ENCODE data around the gene CAB39L. TPM values are rescaled to one million over a fixed set of nuclear protein-coding genes. Genes with fewer than 3 reads are reported as not detected.

CAB39L gene
- total and polyA plus RNA-seq, 2 donors (not counting 3 experiments of a cell fraction or from before 2014, with no cell fraction given) = 3.1 to 7.2 TPM

Other genes with a start within 250 kb of the CAB39L start
- gene MLNR, start 223.7 kb downstream of the CAB39L start, total RNA-seq = not detected in 2 replicates
- not detected in 2 replicates for gene MLNR, start 223.7 kb downstream of the CAB39L start, polyA plus RNA-seq
- 9.1 and 9.9 TPM in 2 replicates for gene CDADC1, start 196.1 kb downstream of the CAB39L start, total RNA-seq
- gene CDADC1, start 196.1 kb downstream of the CAB39L start, polyA plus RNA-seq = 1.8 and 2.4 TPM in 2 replicates
- gene SETDB2, start 210 bp upstream of the CAB39L start, total RNA-seq = 5.4 and 5.6 TPM in 2 replicates
- gene SETDB2, start 210 bp upstream of the CAB39L start, polyA plus RNA-seq = 0.86 and 1.5 TPM in 2 replicates
- gene PHF11, start 51.9 kb upstream of the CAB39L start, total RNA-seq = 28.2 and 32.4 TPM in 2 replicates
- gene PHF11, start 51.9 kb upstream of the CAB39L start, polyA plus RNA-seq = 12.9 and 14.5 TPM in 2 replicates
- 23.6 and 23.8 TPM in 2 replicates for gene RCBTB1, start 141.5 kb upstream of the CAB39L start, total RNA-seq
- gene RCBTB1, start 141.5 kb upstream of the CAB39L start, polyA plus RNA-seq = 9.2 and 12.1 TPM in 2 replicates
- gene ARL11, start 184.4 kb upstream of the CAB39L start, total RNA-seq = 0.20 and 0.23 TPM in 2 replicates
- gene ARL11, start 184.4 kb upstream of the CAB39L start, polyA plus RNA-seq = 0.06 TPM in 2 replicates
- 66.2 and 75.5 TPM in 2 replicates for gene EBPL, start 247.4 kb upstream of the CAB39L start, total RNA-seq
- gene EBPL, start 247.4 kb upstream of the CAB39L start, polyA plus RNA-seq = 103 and 159 TPM in 2 replicates

Data from endothelial cell of umbilical vein (primary cell).